Activated CD8-positive, alpha-beta memory T cell treated with anti-CD3 and anti-CD28 coated beads for 4 hours (primary cell): ENCODE results near the gene RAMACL.
A peak's percentile ranks its signal among the peaks of the same experiment; 100 is the strongest.
"Not testable (repeated sequence)": the region's sequence is repeated elsewhere in the genome, so short reads cannot be mapped to it uniquely, and the experiment has no call there.

Source experiments
- DNase-seq, 2 donors: peaks; one replicate each; pipeline ENCODE4 v3.0.0-alpha.2; 2020; ENCODE audit warnings: low read depth in 2 of 2

RAMACL gene

GRCh38 chr6:166555086-166555485 is 31.4 kb downstream of the RAMACL start:
- DNase-seq = no peak

DNA sequence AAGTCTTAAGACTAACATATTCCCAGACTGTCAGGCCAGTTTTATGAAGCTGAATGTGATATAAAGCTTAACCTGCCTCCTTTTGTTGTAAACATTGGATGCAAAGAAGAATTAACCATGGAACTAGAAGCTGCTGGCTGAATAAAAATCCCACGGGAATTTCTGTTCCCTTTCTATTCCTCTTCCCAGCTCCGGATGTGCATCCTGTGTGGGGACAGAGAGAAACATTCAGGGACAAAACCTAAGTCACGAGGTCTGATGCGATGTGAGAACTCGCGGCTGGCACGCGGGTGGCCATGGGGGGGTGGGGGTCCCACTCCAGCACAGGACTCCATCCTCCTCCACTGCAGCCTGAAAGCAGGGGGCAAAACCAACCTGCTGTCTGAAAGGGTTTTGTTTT is 32.2 kb downstream of the RAMACL start:
- no peak for DNase-seq

DNA sequence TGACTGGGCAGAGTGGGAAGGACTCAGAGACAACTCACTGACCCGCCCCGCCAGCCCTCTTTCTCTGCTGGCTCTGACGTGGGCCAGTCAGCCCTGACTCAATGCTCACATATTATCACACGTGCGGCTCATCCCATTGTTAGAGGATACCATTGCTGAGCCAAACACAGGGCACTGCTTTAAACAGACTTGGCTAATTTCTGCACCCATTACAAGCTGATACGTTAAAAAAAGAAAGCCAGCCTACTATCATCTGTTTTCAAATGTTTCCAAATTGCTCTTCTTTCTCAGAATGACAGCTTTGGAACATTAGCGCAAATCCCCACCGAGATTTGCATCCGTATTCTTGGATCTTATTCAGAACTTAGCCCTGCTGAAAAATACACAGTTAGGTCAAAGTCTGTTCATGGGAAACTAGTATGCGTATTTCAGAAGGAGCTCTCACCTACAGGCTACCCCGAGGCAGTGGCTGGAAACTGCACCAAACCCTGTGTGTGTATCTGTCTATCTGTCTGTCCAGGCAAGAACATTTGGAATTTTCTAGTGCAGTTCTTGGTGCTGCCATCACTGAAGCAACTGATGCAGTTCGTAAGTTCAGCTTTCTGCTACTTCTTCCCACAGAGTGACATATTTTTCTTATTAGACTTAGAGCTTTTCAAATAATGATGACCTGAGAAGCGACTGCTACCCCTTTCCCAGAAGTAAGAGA is 32.8 kb downstream of the RAMACL start:
- no peak for DNase-seq

DNA sequence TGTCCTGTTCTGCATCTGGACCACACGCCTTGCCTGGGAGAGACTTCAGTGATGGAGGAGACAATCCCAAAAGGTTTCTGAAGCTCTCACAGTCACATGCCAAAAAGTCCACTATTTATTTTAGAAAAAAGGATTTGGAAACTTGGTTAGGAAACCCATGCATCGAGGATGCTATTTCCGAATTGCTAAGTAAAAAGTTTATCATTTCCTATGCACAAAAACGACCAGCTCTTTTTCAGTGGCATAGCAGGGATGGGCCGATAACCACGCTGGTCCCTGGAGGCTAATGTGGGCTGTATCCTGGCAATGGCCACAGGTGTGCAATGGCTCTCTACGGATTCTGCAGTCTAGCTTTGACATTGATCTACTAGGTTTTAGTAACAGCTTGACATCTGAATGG is 33.9 kb downstream of the RAMACL start:
- no peak for DNase-seq

DNA sequence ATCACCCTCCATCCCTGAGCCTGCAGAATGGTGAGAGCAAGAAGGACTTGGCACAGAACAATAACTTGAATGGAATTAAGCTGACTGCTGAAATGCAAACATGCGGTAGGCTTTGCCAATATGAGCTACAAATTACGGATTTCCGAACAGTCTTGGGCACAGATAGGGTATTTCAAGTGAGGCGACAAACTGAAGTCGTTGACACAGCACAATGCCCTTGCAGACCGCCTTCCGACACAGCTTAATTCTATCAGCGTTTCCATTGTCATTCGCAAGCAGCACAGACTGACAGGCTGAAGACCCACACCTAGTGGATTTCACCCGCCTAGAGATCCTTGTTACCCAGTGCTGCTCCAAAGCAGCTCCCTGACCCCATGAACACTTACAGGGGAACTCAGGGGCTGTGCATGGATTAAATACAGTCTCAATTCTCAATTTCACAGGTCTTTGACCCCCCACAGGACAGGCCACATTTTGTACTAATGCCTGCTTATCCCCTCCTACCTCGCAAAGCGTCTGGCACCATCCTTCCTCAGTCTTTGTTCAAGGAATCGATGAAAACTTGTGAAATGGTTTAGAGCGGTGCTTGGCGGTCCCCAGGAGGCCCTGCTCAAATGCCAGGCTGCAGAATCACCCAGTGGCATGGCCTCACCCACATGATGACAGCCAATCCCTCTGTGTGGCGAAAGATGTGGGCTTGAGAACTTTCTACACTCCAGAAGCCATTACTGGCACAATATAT is 34.6 kb downstream of the RAMACL start:
- DNase-seq = no peak

GRCh38 chr6:166546653-166547052 is 39.8 kb downstream of the RAMACL start:
- DNase-seq = no peak

DNA sequence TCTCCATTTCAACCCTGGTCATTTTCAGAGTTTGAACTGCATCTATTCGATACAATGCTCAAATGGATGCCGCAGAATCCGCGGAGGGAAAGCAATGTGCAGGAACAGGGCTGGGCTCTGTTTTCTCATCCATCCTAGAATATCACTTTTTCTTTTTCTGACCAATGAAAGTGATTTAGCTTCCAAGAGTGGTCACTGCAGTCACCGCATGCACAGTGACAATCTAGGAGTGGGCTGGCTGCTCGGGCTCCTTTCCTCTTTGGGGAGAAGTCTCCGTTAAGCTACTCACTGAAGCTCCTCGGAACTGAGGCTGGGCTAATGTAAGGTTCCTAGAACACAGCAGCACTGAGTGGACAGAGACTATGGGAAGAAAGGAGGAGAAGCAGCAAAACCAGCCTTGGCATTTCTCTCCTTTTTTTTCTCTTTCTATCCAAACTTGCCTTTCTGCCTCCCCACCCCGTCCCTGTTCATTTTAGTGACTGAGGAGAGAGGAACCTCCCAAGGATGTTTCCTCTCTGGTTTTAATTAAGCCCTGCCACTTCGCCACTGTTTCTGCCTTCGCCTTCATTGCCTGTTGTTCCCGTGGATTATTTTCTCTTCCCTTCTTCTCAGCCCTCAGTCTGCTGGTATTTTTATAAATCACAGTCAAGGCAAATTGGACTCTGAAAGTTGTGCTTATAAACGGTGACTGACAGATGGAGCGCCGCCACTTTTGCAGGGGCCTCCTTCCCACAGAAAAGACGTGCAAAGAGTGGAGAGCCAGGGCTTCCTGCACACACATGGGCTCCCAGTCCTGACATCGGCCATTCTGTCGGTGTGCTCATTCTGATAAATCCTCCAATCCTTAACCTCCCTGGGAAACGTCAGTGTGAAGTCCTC is 41.1 kb downstream of the RAMACL start:
- no peak for DNase-seq

DNA sequence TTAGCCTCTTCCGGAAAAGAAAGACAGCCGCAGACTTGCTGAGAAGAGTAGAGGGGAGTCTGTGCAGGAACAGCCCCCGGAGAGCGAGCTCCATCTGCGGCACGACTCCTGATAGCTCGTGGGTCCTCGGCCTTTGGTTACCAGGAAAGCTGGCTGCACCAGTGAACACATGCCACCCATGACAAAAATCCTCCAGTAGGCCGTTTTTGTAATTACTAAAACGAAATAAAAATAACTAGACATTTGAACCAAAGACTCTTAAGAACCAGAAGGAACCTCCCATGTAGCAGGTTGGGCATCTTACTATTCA is 42.2 kb downstream of the RAMACL start:
- no peak for DNase-seq

DNA sequence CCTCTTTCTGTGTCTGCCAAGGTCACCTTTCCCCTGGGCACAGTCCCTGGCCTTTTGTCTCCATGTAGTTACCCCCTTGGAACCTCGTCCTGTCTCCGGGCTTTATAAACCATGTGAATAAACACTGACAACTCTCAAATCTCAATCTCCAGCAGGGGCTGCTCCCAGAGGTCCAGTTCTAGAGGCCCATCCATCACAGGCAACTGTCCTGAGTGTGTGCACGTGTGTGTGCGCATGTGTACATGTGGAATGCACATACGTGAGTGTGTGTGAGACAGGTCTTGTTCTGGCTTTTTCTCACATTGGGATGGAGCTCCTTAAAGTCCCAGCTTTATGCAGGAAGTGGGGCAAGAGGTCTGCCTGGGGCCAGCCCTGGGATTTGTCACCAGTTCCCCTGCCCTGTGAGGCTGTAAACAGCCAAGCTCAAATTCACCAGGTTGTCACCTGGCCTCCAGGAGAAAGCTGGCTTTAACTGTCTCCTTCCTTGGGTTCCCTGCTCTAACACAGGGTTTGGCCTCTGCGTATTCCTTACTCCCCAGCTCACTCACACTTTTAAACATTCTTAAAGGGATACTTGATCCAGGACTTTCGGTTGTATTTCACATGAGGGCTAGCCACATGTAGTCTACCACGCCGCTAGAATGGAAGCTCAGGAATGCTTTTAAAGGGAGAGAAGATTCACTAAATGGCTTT is 42.7 kb downstream of the RAMACL start:
- no peak for DNase-seq

DNA sequence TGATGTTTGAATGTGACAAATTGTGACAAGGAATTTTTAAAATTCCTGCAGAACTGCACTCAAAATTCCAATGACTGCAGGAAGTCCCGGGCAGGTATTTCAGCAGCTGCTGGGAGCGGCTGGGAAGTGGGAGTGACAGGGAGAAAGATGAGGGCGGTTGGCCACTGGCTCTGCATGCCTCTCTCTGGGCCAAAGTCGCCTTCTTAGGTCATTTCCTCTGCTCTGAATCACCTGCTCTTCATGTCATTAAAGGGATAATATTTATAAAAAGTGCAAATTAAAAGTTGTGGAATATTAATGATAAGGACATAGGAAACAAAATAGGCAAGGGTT is 43.9 kb downstream of the RAMACL start:
- DNase-seq = no peak

GRCh38 chr6:166541876-166542579 is 44.5 kb downstream of the RAMACL start:
- DNase-seq = no peak

- DNase-seq = no peak
Observed at GRCh38 chr6:166541366-166541765, 45.1 kb downstream of the RAMACL start.

DNA sequence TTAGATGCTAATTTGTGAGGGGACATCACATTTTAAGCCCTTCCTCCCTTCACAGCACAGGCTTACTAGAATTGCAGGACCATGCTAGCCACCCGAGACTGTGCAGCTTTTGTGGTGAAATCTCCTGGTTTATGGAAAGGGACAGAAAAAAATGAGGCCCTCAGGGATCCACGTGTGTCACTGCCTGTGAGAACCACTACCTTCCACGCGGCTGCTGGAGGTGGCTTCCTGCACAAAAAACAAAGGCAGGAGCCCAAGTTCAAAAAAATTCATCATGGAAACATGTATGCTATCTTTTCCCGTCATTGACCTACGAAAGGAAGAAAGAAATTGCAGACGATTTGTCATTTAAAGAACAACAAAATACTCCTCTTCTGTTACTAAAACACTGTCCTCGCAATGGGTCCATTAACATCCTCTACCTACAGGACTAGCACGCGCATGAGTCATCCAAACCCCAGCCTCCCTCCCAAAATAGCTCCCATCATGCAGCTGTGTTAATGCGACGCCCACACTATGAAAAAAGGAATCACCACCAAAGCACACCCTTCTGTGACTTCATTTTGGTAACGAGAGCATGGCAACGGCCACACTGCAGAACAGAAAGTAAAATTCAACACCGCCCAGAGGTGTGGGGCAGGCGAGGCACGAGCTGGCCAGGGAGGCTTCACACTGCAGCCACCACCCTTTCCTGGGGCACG is 45.7 kb downstream of the RAMACL start:
- DNase-seq = peak; percentile 40 to 46

GRCh38 chr6:166539543-166539942 is 46.9 kb downstream of the RAMACL start:
- DNase-seq = no peak

DNA sequence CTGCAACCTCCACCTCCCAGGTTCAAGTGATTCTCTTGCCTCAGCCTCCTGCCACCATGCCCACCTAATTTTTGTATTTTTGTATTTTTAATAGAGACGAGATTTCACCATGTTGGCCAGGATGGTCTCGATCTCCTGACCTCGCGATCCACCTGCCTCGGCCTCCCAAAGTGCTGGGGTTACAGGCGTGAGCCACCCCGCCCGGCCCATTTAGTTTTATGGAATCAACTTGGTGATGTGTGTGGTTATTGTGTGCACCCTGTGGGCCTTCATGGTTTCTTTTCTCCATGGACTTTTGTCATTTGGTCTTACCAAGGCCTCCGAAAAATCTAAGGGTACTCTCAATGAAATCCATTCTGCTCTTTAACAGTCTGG is 47.5 kb downstream of the RAMACL start:
- not testable (repeated sequence) for DNase-seq

GRCh38 chr6:166538297-166539010 is 48.0 kb downstream of the RAMACL start:
- DNase-seq = no peak

GRCh38 chr6:166534658-166535406 is 51.6 kb downstream of the RAMACL start:
- DNase-seq = no peak

DNA sequence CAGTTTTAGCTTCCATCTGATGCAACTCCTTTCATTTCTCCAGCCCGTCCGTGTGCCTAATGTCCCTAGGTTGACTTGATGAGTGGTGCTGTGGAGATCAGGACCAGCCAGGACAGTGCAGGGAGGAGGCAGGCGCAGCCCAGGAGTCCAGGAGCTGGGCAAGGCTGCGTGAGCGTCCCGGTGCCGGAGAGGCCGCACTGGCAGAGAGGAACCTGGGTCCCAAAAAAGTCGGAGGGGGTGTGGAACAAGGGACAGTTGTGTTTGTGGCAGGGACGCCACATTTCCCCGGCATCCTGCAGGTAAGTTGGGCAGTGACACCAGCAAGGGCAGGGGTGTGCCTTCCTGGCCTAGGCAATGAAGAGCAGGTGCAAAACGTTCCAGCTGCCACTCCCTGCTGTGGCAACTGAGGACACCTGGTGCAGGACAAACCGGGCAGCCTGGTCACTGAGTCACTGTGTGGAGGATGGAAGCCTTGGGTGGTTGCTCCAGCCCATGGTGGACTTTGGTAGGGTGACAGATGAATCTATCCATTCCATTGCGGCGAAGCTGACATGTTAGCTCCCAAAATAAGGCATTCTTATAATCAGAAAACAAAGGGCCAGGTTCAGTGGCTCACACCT is 53.2 kb downstream of the RAMACL start:
- no peak for DNase-seq
